Natural killer cell (primary cell): ENCODE results near the gene BLOC1S4. TPM values are rescaled to one million over a fixed set of nuclear protein-coding genes. Genes with fewer than 3 reads are reported as not detected.

Source experiments
- ATAC-seq, 3 donors: fragments of 150-1000 bp in 2 of 3; fragments of 200-7000 bp in 1 of 3; cut with Tn5 transposase; 1 replicate in 1 of 3; 2 replicates in 2 of 3; pipeline ENCODE4 v1.10.0; 2021; ENCODE audit warnings: mild to moderate bottlenecking in 2 of 3, moderate library complexity in 2 of 3
- DNase-seq, 2 donors: peaks; one replicate each; pipeline versions ENCODE4 v3.0.0 to v3.0.0-alpha.2; 2013 to 2021; ENCODE audit warnings: mixed read lengths in 1 of 2
- H3K27ac ChIP-seq: one replicate; pipeline ENCODE4 v1.5.1; 2013; ENCODE audit warnings: mild to moderate bottlenecking, low read length
- H3K27me3 ChIP-seq: one replicate; pipeline ENCODE4 v1.6.1; 2013; ENCODE audit warnings: low read length; ENCODE audit not compliant: control insufficient read depth, insufficient read depth
- H3K36me3 ChIP-seq: one replicate; pipeline ENCODE4 v1.6.1; 2013; ENCODE audit warnings: low read length; ENCODE audit not compliant: control insufficient read depth, insufficient read depth
- H3K4me1 ChIP-seq: one replicate; pipeline ENCODE4 v1.6.1; 2013; ENCODE audit warnings: low read length; ENCODE audit not compliant: control insufficient read depth, insufficient read depth
- H3K4me3 ChIP-seq: one replicate; pipeline ENCODE4 v1.5.1; 2013; ENCODE audit warnings: low read length
- H3K9me3 ChIP-seq: one replicate; pipeline ENCODE4 v1.6.1; 2013; ENCODE audit warnings: low read length; ENCODE audit not compliant: control insufficient read depth, insufficient read depth
- H3K27ac Mint-ChIP-seq, 2 donors: one replicate each; pipeline ENCODE4 v1.8.0; 2022; ENCODE audit warnings: mild to moderate bottlenecking in 2 of 2, mixed read lengths in 2 of 2, moderate library complexity in 1 of 2
- H3K27me3 Mint-ChIP-seq, 2 donors: one replicate each; pipeline ENCODE4 v1.8.0; 2022; ENCODE audit warnings: low read depth in 2 of 2, mixed read lengths in 2 of 2
- H3K36me3 Mint-ChIP-seq: one replicate; pipeline ENCODE4 v1.8.0; 2022; ENCODE audit warnings: mixed read lengths
- H3K4me1 Mint-ChIP-seq, 2 donors: one replicate each; pipeline ENCODE4 v1.8.0; 2022; ENCODE audit warnings: mixed read lengths in 2 of 2
- H3K4me3 Mint-ChIP-seq: one replicate; pipeline ENCODE4 v1.8.0; 2022; ENCODE audit warnings: mild to moderate bottlenecking, moderate library complexity, mixed read lengths
- H3K9me3 Mint-ChIP-seq, 2 donors: one replicate each; pipeline ENCODE4 v1.8.0; 2022; ENCODE audit warnings: mixed read lengths in 2 of 2
- CTCF ChIP-seq: fragments of 200-600 bp; IDR thresholded peaks from one replicate; pipeline ENCODE4 v1.8.0; 2022; ENCODE audit warnings: antibody characterized with exemption
- WGBS: methylation state at CpG from one replicate; pipeline ENCODE4 v1.1.7; 2013; ENCODE audit warnings: missing lambda C conversion rate; ENCODE audit not compliant: insufficient coverage; 5-methylcytosine and 5-hydroxymethylcytosine counted together
- intact Hi-C: fragments of 100-400 bp; cut with micrococcal nuclease; formaldehyde crosslinking; loops from one replicate; pipeline ENCODE4 v1.14.2; 2022
- total RNA-seq, 4 donors: library from RNA; stranded (reverse); fragments of 120-200 nt in 1 of 4; gene quantifications; one replicate each; pipeline versions ENCODE4 v1.2.3 to v1.2.4, GENCODE V29; 2013 to 2022

The BLOC1S4 gene
- total RNA-seq, 3 donors from 2014 or later (not counting 1 experiment from before 2014, with no cell fraction given), result 18.9 to 20.1 (median 20.0) TPM

GRCh38 chr4:6720202-6720699, 4.3 kb downstream of the BLOC1S4 start:
- no peaks in the 10 kb centered on the region for H3K27me3 ChIP-seq
- peaks cover 27% of the 10 kb centered on the region for H3K4me1 ChIP-seq
- no peak overlapping the region for H3K27ac ChIP-seq
- DNase-seq (peak; percentile 85 to 86), ATAC-seq (peak in 2 of 3 donors; percentile 49 to 57)
- H3K4me3 ChIP-seq, result no peak overlapping the region
- Mint-ChIP-seq H3K4me1 (peaks cover 25 to 30% of the 10 kb centered on the region in 2 donors), H3K9me3 (no peaks in the 10 kb centered on the region), H3K36me3 (no peaks in the 10 kb centered on the region), H3K27ac (peak overlapping the region; percentile 48 to 79), H3K27me3 (no peaks in the 10 kb centered on the region), H3K4me3 (peak overlapping the region; percentile 71)
- intact Hi-C loops, result loop anchor here (1.0 to 2.0 kb wide), 3 partner anchors 154 to 350 kb away; no protein-coding TSS in a partner anchor
- H3K9me3 ChIP-seq, result no peaks in the 10 kb centered on the region
- TF ChIP-seq CTCF, result peak; percentile 99
- H3K36me3 ChIP-seq, result no peaks in the 10 kb centered on the region
- WGBS, result 1% methylated on average over 13 of the region's 14 CpGs

- Histone ChIP-seq H3K4me1 (peaks cover 24% of the 10 kb centered on the region), H3K4me3 (no peak overlapping the region), H3K36me3 (no peaks in the 10 kb centered on the region), H3K9me3 (no peaks in the 10 kb centered on the region), H3K27me3 (no peaks in the 10 kb centered on the region), H3K27ac (no peak overlapping the region)
- TF ChIP-seq CTCF, result no peak
- Mint-ChIP-seq H3K4me3 (no peak overlapping the region), H3K4me1 (peaks cover 16 to 23% of the 10 kb centered on the region in 2 donors), H3K36me3 (no peaks in the 10 kb centered on the region), H3K27ac (no peak overlapping the region), H3K27me3 (no peaks in the 10 kb centered on the region), H3K9me3 (no peaks in the 10 kb centered on the region)
- DNase-seq (no peak), ATAC-seq (no peak)
- 96% methylated on average over 10 of the region's 10 CpGs for WGBS
- intact Hi-C loops, result loop anchor here (2.0 kb wide), 1 partner anchor 266 kb away; no protein-coding TSS in a partner anchor
Observed at GRCh38 chr4:6721121-6721520, 5.1 kb downstream of the BLOC1S4 start.

- Mint-ChIP-seq H3K9me3 (no peaks in the 10 kb centered on the region), H3K27ac (no peak overlapping the region), H3K36me3 (no peaks in the 10 kb centered on the region), H3K4me1 (peaks cover 9 to 22% of the 10 kb centered on the region in 2 donors), H3K27me3 (no peaks in the 10 kb centered on the region), H3K4me3 (no peak overlapping the region)
- DNase-seq, result no peak
- no peak for ATAC-seq
- no peak for TF ChIP-seq CTCF
- no peaks in the 10 kb centered on the region for H3K9me3 ChIP-seq
- H3K27me3 ChIP-seq, result no peaks in the 10 kb centered on the region
- no peaks in the 10 kb centered on the region for H3K36me3 ChIP-seq
- no peak overlapping the region for H3K4me3 ChIP-seq
- H3K27ac ChIP-seq, result no peak overlapping the region
- intact Hi-C loops, result no loop called here
- WGBS, result 96% methylated on average over 12 of the region's 12 CpGs
- peaks cover 11% of the 10 kb centered on the region for H3K4me1 ChIP-seq
Observed at GRCh38 chr4:6722891-6723290, 6.9 kb downstream of the BLOC1S4 start.

GRCh38 chr4:6723851-6724250, 7.9 kb downstream of the BLOC1S4 start:
- Histone ChIP-seq H3K9me3 (no peaks in the 10 kb centered on the region), H3K4me1 (peaks cover 10% of the 10 kb centered on the region), H3K27ac (no peak overlapping the region), H3K36me3 (no peaks in the 10 kb centered on the region), H3K4me3 (no peak overlapping the region), H3K27me3 (no peaks in the 10 kb centered on the region)
- Mint-ChIP-seq H3K36me3 (no peaks in the 10 kb centered on the region), H3K4me3 (no peak overlapping the region), H3K9me3 (no peaks in the 10 kb centered on the region), H3K4me1 (peaks cover 9 to 16% of the 10 kb centered on the region in 2 donors), H3K27ac (no peak overlapping the region), H3K27me3 (no peaks in the 10 kb centered on the region)
- DNase-seq (no peak), ATAC-seq (no peak)
- WGBS, result 86% methylated on average over 8 of the region's 8 CpGs
- no peak for TF ChIP-seq CTCF
- intact Hi-C loops, result no loop called here
